GM12873 (cell line): ENCODE measurements around the gene LGALS1.

Experiments
- TF ChIP-seq, protein P1 (sequence below): IDR thresholded peaks from 2 replicates; pipeline ENCODE4 v1.5.1; 2012; ENCODE audit warnings: low read depth, mild to moderate bottlenecking, moderate library complexity, low read length, control low read depth; ENCODE audit not compliant: insufficient read depth; ENCODE audit errors: missing control alignments

Gene LGALS1

DNA sequence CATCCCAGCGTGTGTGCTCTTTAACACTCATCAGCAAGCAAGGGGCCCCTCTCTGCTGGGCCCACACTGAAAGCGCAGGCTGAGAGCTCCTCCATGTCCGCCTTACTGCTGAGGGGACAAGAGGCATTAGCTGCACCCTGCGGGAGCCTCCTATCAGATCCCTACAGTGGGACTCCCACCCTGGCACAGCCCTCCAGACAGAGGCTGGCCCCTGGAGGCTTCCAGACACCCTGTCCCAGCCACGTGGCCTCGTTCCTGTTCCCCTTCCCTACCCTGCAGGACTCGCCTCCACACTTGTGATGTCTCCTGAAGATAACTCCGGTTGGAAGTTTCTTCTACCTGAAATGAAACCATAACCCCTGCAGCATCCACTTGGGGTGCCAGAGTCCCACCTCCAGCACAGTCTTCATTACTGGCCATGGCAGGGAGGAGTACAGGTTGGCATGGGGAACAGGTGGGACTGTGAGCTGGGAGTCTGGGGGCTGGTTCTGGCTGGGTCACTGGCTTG is 41.0 kb upstream of the LGALS1 start:
- TF ChIP-seq, protein P1, sequence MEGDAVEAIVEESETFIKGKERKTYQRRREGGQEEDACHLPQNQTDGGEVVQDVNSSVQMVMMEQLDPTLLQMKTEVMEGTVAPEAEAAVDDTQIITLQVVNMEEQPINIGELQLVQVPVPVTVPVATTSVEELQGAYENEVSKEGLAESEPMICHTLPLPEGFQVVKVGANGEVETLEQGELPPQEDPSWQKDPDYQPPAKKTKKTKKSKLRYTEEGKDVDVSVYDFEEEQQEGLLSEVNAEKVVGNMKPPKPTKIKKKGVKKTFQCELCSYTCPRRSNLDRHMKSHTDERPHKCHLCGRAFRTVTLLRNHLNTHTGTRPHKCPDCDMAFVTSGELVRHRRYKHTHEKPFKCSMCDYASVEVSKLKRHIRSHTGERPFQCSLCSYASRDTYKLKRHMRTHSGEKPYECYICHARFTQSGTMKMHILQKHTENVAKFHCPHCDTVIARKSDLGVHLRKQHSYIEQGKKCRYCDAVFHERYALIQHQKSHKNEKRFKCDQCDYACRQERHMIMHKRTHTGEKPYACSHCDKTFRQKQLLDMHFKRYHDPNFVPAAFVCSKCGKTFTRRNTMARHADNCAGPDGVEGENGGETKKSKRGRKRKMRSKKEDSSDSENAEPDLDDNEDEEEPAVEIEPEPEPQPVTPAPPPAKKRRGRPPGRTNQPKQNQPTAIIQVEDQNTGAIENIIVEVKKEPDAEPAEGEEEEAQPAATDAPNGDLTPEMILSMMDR = peak; percentile 63

DNA sequence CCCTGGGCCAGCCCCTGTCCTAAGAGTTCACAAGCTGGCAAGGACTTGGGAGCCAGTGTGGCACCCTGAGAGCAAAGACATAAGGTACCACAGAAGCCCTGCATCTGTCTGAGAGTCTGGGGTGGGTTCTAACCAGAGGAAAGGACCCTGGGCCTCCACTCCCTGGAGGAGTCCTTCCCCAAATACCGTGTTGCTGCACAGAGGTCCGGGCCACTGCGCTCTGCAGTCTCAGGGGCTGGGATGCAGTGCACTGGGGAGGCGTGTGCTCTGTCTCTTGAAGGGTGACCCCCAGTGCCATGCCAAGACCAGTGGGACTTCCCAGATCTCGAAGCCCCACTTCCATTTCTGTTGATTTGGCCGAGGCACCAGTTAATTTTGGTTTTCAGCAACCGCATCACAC is 40.3 kb upstream of the LGALS1 start:
- TF ChIP-seq, protein P1 = no peak

DNA sequence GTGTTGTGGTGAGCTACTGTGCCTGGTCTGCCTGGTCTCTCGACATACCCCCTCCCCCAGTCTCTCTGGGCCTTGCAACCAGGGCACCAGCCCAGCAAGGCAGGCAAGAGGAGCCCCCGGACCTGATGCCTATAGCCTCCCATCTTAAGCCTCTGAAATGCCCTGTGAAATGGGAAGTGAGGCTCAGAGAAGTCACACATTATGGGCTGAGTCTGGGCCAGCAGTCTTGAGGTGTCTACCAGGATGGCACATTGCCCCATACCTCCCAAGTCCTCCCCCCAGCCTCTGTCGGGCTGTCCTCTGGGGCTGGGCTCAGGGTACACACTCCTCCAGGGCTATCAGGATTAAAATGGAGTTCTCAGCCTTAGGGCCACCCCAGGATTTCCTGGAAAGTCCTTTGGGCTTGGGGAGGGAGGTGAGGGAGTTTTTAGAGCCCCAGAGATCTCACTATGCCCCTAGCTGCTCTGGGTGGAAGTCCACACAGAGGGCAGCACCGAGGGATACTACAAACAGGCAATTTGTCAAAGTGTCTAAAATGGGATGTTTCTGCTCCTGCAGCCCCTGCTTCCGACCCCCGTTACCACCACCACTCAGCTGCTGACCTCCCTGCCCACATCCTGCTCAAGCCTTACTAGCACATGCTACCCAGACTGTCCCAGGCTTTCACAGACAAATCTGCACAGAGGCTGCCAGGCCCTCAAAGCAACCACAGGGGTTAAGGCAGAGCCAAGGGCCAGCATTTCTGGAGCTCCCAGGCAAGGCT is 39.1 kb upstream of the LGALS1 start:
- TF ChIP-seq, protein P1 = peak; percentile 52

DNA sequence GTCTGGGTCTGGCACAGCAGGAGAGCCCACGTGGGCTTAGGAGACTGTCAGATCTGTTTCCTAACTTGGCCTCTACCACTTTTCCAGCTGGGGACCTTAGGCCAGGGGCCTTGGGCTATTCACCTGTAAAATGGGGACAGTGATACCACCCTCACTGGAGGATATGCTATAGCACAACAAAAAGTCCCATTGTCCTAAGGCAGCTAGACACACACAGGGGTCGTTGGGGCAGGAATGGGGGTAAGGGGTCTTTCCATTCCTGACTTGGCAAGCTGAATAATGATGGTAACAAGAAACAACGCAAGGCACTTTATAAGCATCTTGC is 38.5 kb upstream of the LGALS1 start:
- TF ChIP-seq, protein P1 = no peak

DNA sequence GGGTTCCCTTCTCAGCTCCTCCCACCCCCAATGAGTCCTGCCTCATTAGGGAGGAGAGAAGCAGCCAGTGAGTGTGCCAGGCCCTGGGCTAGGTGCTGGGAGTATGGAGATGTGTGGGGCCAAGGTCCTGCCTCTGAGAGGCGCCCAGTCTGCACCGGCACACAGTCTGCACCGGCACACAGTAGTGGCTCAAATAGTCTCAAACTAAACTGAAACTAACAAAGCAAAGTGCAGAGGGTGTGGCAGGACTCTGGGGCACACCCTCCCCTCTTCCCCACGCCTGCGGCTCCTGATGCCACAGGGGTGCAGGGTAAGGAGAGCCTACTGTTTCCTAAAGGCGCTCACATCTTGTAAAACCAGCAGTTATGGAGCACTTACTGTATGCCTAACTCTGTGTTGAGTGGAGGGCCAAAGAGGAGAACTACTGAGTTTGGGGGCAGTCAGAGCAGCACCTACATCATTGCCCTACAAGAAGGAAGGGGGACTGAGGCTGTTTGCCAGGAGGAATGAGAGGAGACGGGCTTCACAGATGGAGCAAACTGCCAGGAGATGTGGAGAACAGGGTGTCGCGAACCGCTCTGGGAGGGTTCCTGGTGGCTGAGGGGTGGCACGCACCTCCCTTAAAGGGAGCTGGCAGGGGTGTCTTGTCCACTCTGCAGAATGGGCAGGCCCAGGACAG is 36.9 kb upstream of the LGALS1 start:
- TF ChIP-seq, protein P1 = no peak

DNA sequence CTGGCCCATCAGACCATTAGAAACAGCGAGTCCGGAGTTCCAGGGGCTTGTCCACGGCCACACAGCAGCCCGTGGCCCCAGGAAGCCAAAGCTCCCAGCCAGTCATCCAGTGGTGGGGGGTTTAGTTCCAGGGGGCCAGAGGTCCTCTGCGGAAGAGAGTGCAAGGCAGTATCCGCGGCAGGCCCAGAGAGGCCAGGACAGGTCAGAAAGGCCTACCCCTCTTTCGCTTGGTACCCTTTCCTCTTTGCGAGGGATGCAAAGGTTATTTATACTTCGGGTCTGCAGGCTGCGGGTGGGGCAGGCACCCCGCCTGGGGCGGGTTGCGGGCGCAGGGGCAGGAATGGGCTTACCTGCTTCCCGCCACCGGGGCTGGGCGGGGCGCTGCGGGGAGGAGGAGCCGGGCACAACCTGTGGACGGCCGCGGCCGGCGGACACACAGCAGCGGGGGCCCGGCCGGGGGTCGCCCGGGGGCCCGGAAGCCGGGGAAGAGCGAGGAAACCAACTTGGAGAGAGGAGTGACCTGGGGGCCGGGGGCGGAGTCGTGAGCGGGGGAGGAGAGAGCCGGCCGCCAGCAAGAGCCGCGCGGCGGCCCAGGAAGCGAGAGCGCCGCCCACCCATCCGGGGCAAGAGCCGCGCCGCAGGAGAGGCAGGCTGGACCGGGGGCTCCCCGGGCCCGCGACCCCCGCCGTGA is 36.2 kb upstream of the LGALS1 start, which contains the start of gene SH3BP1:
Gene SH3BP1, plus strand, starts transcription at position 600 of the 691 bp plus-strand sequence. CDS start 119 bp downstream, outside the sequence.
- TF ChIP-seq, protein P1 = no peak
